ENCODE data around the gene ST8SIA2.

The ST8SIA2 gene

DNA sequence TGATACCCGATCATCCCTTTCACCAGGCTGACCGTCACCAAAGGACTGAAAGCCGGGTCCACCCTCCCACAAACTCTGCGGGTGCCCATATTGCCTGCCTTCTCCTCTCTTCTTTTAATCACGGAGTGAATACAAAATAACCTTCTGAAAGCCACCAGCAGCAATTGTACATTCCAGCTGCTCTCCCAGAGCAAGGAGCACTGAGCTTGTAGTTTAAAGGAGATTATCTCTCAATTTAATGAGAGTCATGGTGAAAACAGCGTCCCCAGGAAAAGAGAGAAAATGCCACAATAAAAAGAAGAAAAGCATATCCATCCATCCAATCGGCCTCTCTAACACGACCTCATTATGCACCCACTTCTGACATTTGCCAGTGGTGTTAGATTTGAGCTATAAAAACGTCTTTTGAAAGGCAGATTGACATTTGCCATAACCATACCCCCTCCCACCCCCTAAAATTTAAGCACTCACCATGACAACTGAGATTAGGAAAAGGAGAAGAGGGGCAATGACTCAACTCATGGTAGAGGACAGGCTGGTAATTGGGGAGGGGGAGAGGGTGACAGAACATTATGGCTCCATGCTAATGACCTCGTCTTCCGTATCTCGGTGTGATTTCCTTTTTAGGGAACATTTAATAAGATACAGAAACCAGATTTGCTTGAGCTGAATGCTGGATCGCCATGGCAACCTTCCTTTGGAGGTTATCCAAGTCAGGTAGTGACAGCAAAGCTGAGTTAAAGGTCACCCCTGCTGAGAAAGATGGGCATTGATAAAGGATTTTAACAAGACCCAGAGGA, 106.2 kb downstream of the ST8SIA2 start:
- Mint-ChIP-seq H3K27me3 (ENCODE audit: low read depth) (peaks cover 4% of the 10 kb centered on the region), H3K27ac (peak overlapping the region in 2 of 3 experiments; percentile 30 to 46), H3K36me3 (ENCODE audit: low read depth) (no peaks in the 10 kb centered on the region), H3K4me1 (peaks cover 59% of the 10 kb centered on the region), H3K9me3 (no peaks in the 10 kb centered on the region), H3K4me3 (peak overlapping the region in 1 of 3 experiments; percentile 45)
- TF ChIP-seq, protein P1, sequence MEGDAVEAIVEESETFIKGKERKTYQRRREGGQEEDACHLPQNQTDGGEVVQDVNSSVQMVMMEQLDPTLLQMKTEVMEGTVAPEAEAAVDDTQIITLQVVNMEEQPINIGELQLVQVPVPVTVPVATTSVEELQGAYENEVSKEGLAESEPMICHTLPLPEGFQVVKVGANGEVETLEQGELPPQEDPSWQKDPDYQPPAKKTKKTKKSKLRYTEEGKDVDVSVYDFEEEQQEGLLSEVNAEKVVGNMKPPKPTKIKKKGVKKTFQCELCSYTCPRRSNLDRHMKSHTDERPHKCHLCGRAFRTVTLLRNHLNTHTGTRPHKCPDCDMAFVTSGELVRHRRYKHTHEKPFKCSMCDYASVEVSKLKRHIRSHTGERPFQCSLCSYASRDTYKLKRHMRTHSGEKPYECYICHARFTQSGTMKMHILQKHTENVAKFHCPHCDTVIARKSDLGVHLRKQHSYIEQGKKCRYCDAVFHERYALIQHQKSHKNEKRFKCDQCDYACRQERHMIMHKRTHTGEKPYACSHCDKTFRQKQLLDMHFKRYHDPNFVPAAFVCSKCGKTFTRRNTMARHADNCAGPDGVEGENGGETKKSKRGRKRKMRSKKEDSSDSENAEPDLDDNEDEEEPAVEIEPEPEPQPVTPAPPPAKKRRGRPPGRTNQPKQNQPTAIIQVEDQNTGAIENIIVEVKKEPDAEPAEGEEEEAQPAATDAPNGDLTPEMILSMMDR (IDR thresholded peaks at IDR 0.05; ENCODE audit: unreplicated experiment in 3 of 3), result no peak

- TF ChIP-seq, protein P1 (IDR thresholded peaks at IDR 0.05; ENCODE audit: unreplicated experiment in 3 of 3), result no peak
- peaks cover 53% of the 10 kb centered on the region for H3K4me1 Mint-ChIP-seq
- peaks cover 11% of the 10 kb centered on the region for H3K9me3 Mint-ChIP-seq
- H3K27me3 Mint-ChIP-seq (ENCODE audit: low read depth), result no peaks in the 10 kb centered on the region
- no peak overlapping the region for H3K4me3 Mint-ChIP-seq
- H3K36me3 Mint-ChIP-seq (ENCODE audit: low read depth), result no peaks in the 10 kb centered on the region
- H3K27ac Mint-ChIP-seq, result peak overlapping the region in 2 of 3 experiments; percentile 48 to 71
These were observed 108.7 kb downstream of the ST8SIA2 start for GRCh38 chr15:92502336-92502735.

- peaks cover 11% of the 10 kb centered on the region for H3K9me3 Mint-ChIP-seq
- H3K4me3 Mint-ChIP-seq, result peak overlapping the region in 1 of 3 experiments; percentile 31
- TF ChIP-seq, protein P1 (IDR thresholded peaks at IDR 0.05; ENCODE audit: unreplicated experiment in 3 of 3), result no peak
- no peaks in the 10 kb centered on the region for H3K36me3 Mint-ChIP-seq (ENCODE audit: low read depth)
- peak overlapping the region in 2 of 3 experiments; percentile 71 to 84 for H3K27ac Mint-ChIP-seq
- peaks cover 53% of the 10 kb centered on the region for H3K4me1 Mint-ChIP-seq
- H3K27me3 Mint-ChIP-seq (ENCODE audit: low read depth), result no peaks in the 10 kb centered on the region
These were observed 109.5 kb downstream of the ST8SIA2 start for GRCh38 chr15:92502930-92503857.

- Mint-ChIP-seq H3K36me3 (ENCODE audit: low read depth) (no peaks in the 10 kb centered on the region), H3K4me1 (peaks cover 53% of the 10 kb centered on the region), H3K27me3 (ENCODE audit: low read depth) (no peaks in the 10 kb centered on the region), H3K4me3 (peak overlapping the region in 1 of 3 experiments; percentile 31), H3K27ac (peak overlapping the region in 2 of 3 experiments; percentile 71 to 84), H3K9me3 (peaks cover 11% of the 10 kb centered on the region)
- TF ChIP-seq, protein P1 (IDR thresholded peaks at IDR 0.05; ENCODE audit: unreplicated experiment in 3 of 3), result no peak
These were observed 110.2 kb downstream of the ST8SIA2 start for GRCh38 chr15:92503889-92504288.

DNA sequence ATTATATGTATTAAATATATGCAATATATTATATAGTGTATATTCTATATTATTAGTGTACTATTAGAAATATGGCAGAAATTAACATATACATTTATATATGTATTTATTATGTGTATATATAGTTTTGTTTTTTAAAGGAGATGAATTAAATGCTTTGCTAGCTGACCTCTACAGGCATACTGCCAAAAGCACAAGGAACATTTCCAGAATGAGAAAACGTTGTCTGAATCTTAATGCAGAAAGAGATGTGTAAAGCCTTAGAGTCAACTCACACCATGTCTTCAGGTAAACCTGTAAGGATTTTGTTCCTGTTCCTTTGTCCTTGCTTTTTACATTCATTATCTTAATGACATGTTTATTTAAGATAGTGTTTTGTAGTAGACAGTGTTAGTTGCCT, 111.9 kb downstream of the ST8SIA2 start:
- TF ChIP-seq, protein P1 (IDR thresholded peaks at IDR 0.05; ENCODE audit: unreplicated experiment in 3 of 3), result no peak
- no peaks in the 10 kb centered on the region for H3K36me3 Mint-ChIP-seq (ENCODE audit: low read depth)
- no peaks in the 10 kb centered on the region for H3K27me3 Mint-ChIP-seq (ENCODE audit: low read depth)
- peaks cover 42% of the 10 kb centered on the region for H3K4me1 Mint-ChIP-seq
- H3K27ac Mint-ChIP-seq, result peak overlapping the region in 1 of 3 experiments; percentile 40
- no peak overlapping the region for H3K4me3 Mint-ChIP-seq
- H3K9me3 Mint-ChIP-seq, result peaks cover 11% of the 10 kb centered on the region
